HFF-Myc (cell line): ENCODE measurements around the gene CLIC3.
A peak's percentile ranks its signal among the peaks of the same experiment; 100 is the strongest.

Source experiments
- DNase-seq: peaks from one replicate; pipeline ENCODE4 v3.0.0-alpha.2; 2011; ENCODE audit warnings: low read depth; ENCODE audit errors: extremely low read depth
- H3K4me3 ChIP-seq: replicated peaks from 2 replicates; pipeline ENCODE4 v1.5.1; 2011; ENCODE audit warnings: low read depth, mild to moderate bottlenecking, control low read depth, low read length
- CTCF ChIP-seq: IDR thresholded peaks from 2 replicates; pipeline ENCODE4 v1.5.1; 2012; ENCODE audit warnings: mild to moderate bottlenecking, low read depth, low read length, control low read depth; ENCODE audit errors: missing control alignments

CLIC3 gene

GRCh38 chr9:136951541-136952320 lies 44.6 kb downstream of the CLIC3 start, which contains the start of gene LCN12:
LCN12 (plus strand) TSS chr9:136952273; CDS start chr9:136952328, 55 bp downstream.
- no peak for DNase-seq

GRCh38 chr9:136950656-136951276 lies 45.6 kb downstream of the CLIC3 start:
- TF ChIP-seq CTCF: no peak
- H3K4me3 ChIP-seq: peak overlapping the region; percentile 48
- DNase-seq: no peak

More at GRCh38 chr9:136951541-136952320, 44.6 kb downstream of the CLIC3 start, which contains the start of gene LCN12:
- H3K4me3 ChIP-seq: no peak within 1 kb of the TSS
- TF ChIP-seq CTCF: no peak

GRCh38 chr9:136949817-136950655 lies 46.3 kb downstream of the CLIC3 start:
- TF ChIP-seq CTCF: no peak
- H3K4me3 ChIP-seq: peak overlapping the region; percentile 48
- peak; percentile 49 for DNase-seq

GRCh38 chr9:136949239-136949816 lies 47.0 kb downstream of the CLIC3 start:
- no peak for DNase-seq

GRCh38 chr9:136947955-136948510 lies 48.3 kb downstream of the CLIC3 start:
- DNase-seq: no peak
- TF ChIP-seq CTCF: peak; percentile 53
- no peak overlapping the region for H3K4me3 ChIP-seq

More at GRCh38 chr9:136949239-136949816, 47.0 kb downstream of the CLIC3 start:
- peak overlapping the region; percentile 48 for H3K4me3 ChIP-seq
- TF ChIP-seq CTCF: no peak
